GM23338 (cell line): ENCODE results near the gene ITGB2. TPM values are rescaled to one million over a fixed set of nuclear protein-coding genes. Genes with fewer than 3 reads are reported as not detected.

ENCODE experiments used
- ATAC-seq: fragments of 200-7000 bp; cut with Tn5 transposase; 3 replicates; pipeline ENCODE4 v1.9.1; 2020
- DNase-seq: peaks from one replicate; pipeline ENCODE4 v3.0.0-alpha.2; 2015; ENCODE audit warnings: low spot score
- H2AFZ ChIP-seq: fragments of 200-600 bp; sonication (generic); 2 replicates; pipeline ENCODE4 v1.8.0; 2016; ENCODE audit warnings: antibody characterized with exemption, mild to moderate bottlenecking, moderate library complexity
- H3F3A ChIP-seq: fragments of 200-600 bp; sonication (generic); replicated peaks from 2 replicates; pipeline ENCODE4 v1.8.0; 2017; ENCODE audit warnings: antibody characterized with exemption, mixed run types, low read depth
- H3K27ac ChIP-seq: fragments of 200-600 bp; sonication (generic); 2 replicates; pipeline ENCODE4 v1.6.1; 2016; ENCODE audit warnings: low read depth
- H3K27me3 ChIP-seq: fragments of 200-600 bp; sonication (generic); 2 replicates; pipeline ENCODE4 v1.8.0; 2016; ENCODE audit warnings: mild to moderate bottlenecking, mixed run types, moderate library complexity; ENCODE audit not compliant: insufficient read depth
- H3K36me3 ChIP-seq: fragments of 200-600 bp; sonication (generic); 2 replicates; pipeline ENCODE4 v1.8.0; 2016; ENCODE audit warnings: mild to moderate bottlenecking; ENCODE audit not compliant: insufficient read depth
- H3K4me1 ChIP-seq: fragments of 200-600 bp; sonication (generic); 2 replicates; pipeline ENCODE4 v1.8.0; 2016; ENCODE audit warnings: mild to moderate bottlenecking, moderate library complexity; ENCODE audit not compliant: insufficient read depth
- H3K4me2 ChIP-seq: fragments of 200-600 bp; sonication (generic); 2 replicates; pipeline ENCODE4 v1.7.1; 2017; ENCODE audit warnings: mixed run types
- H3K4me3 ChIP-seq: fragments of 200-600 bp; sonication (generic); 2 replicates; pipeline ENCODE4 v1.6.1; 2016; ENCODE audit warnings: mixed run types
- H3K79me2 ChIP-seq: fragments of 200-600 bp; sonication (generic); replicated peaks from 2 replicates; pipeline ENCODE4 v1.8.0; 2017; ENCODE audit warnings: mild to moderate bottlenecking; ENCODE audit not compliant: insufficient read depth
- H3K9me2 ChIP-seq: fragments of 200-600 bp; sonication (generic); 2 replicates; pipeline ENCODE4 v1.8.0; 2017; ENCODE audit not compliant: insufficient read depth
- H4K20me1 ChIP-seq: fragments of 200-600 bp; sonication (generic); replicated peaks from 2 replicates; pipeline ENCODE4 v1.8.0; 2017; ENCODE audit warnings: mild to moderate bottlenecking; ENCODE audit not compliant: insufficient read depth
- H3K27ac Mint-ChIP-seq: 2 replicates; pipeline ENCODE4 v1.8.0; 2020; ENCODE audit warnings: inconsistent platforms, mild to moderate bottlenecking, moderate library complexity, mixed read lengths
- H3K27me3 Mint-ChIP-seq: 3 replicates; pipeline ENCODE4 v1.8.0; 2022; ENCODE audit warnings: low read depth, mild to moderate bottlenecking, moderate library complexity, mixed read lengths, inconsistent platforms; ENCODE audit not compliant: insufficient read depth, poor library complexity
- H3K36me3 Mint-ChIP-seq: 3 replicates; pipeline ENCODE4 v1.8.0; 2021; ENCODE audit warnings: low read depth, mild to moderate bottlenecking, inconsistent platforms, moderate library complexity, mixed read lengths
- H3K4me1 Mint-ChIP-seq: 3 replicates; pipeline ENCODE4 v1.8.0; 2020; ENCODE audit warnings: mild to moderate bottlenecking, inconsistent platforms, mixed read lengths
- H3K4me3 Mint-ChIP-seq: 3 replicates; pipeline ENCODE4 v1.8.0; 2021; ENCODE audit warnings: moderate library complexity, mild to moderate bottlenecking, inconsistent platforms, mixed read lengths
- H3K9me3 Mint-ChIP-seq: 3 replicates; pipeline ENCODE4 v1.8.0; 2020; ENCODE audit warnings: moderate library complexity, mild to moderate bottlenecking, inconsistent platforms, mixed read lengths
- EZH2 ChIP-seq: fragments of 200-600 bp; sonication (generic); IDR thresholded peaks from one replicate; pipeline ENCODE4 v1.8.0; 2017; ENCODE audit warnings: antibody characterized with exemption, mild to moderate bottlenecking, low read depth; ENCODE audit not compliant: unreplicated experiment
- EZH2phosphoT487 ChIP-seq: fragments of 200-600 bp; sonication (generic); IDR thresholded peaks from one replicate; pipeline ENCODE4 v1.8.1; 2018; ENCODE audit warnings: antibody characterized with exemption; ENCODE audit not compliant: unreplicated experiment
- JUNB ChIP-seq: IDR thresholded peaks from one replicate; pipeline ENCODE4 v1.6.1; 2016; ENCODE audit warnings: antibody characterized with exemption; ENCODE audit not compliant: unreplicated experiment
- ZNF331 ChIP-seq: fragments of 250-450 bp; sonication (Bioruptor Pico); IDR thresholded peaks from 2 replicates; pipeline ENCODE4 v1.5.0; 2020; ENCODE audit warnings: low read depth, mild to moderate bottlenecking, moderate library complexity
- polyA plus RNA-seq: library from polyadenylated mRNA; unstranded; fragments of >200 nt; fragmentation: Nextera tagmentation; extraction: Ambion mirVana; gene quantifications from 2 replicates; pipeline ENCODE4 v1.2.1, GENCODE V29; 2016
- total RNA-seq: library from RNA; depleted of rRNA; stranded (reverse); fragments of >200 nt; shearing (Covaris generic); gene quantifications from 2 replicates; pipeline ENCODE4 v1.2.3, GENCODE V29; 2014
- TF ChIP-seq, protein P1 (sequence below): fragments of 250-450 bp; sonication (Bioruptor Pico); IDR thresholded peaks from 2 replicates; pipeline ENCODE4 v1.5.0; 2020; ENCODE audit warnings: mild to moderate bottlenecking, moderate library complexity
- TF ChIP-seq, protein P2 (sequence below): IDR thresholded peaks from one replicate; pipeline ENCODE4 v1.6.1; 2018; ENCODE audit warnings: antibody characterized with exemption; ENCODE audit not compliant: unreplicated experiment

ITGB2 gene
- total and polyA plus RNA-seq, 2 experiments from 2014 or later, result 0.44 to 0.63 TPM

DNA sequence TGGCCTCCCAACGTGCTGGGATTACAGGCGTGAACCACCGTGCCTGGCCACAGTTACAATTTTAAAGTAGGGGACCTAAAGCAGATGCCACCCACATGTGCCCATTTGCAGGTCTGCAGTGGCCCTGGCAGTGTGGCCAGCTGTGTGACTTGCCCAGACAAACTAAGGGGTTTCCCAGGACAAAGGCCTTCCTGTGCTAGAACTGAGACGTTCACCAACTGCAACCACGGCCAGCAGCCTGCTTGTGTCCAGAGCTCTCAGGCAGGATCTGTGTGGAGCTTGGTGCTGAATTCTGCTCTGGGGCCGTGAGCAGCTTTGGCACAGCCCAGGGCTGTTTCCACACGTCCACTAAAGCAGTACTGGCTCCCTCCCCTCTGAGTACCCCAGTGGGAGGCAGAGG lies 36.6 kb downstream of the ITGB2 start (continued):
- TF ChIP-seq, protein P1, sequence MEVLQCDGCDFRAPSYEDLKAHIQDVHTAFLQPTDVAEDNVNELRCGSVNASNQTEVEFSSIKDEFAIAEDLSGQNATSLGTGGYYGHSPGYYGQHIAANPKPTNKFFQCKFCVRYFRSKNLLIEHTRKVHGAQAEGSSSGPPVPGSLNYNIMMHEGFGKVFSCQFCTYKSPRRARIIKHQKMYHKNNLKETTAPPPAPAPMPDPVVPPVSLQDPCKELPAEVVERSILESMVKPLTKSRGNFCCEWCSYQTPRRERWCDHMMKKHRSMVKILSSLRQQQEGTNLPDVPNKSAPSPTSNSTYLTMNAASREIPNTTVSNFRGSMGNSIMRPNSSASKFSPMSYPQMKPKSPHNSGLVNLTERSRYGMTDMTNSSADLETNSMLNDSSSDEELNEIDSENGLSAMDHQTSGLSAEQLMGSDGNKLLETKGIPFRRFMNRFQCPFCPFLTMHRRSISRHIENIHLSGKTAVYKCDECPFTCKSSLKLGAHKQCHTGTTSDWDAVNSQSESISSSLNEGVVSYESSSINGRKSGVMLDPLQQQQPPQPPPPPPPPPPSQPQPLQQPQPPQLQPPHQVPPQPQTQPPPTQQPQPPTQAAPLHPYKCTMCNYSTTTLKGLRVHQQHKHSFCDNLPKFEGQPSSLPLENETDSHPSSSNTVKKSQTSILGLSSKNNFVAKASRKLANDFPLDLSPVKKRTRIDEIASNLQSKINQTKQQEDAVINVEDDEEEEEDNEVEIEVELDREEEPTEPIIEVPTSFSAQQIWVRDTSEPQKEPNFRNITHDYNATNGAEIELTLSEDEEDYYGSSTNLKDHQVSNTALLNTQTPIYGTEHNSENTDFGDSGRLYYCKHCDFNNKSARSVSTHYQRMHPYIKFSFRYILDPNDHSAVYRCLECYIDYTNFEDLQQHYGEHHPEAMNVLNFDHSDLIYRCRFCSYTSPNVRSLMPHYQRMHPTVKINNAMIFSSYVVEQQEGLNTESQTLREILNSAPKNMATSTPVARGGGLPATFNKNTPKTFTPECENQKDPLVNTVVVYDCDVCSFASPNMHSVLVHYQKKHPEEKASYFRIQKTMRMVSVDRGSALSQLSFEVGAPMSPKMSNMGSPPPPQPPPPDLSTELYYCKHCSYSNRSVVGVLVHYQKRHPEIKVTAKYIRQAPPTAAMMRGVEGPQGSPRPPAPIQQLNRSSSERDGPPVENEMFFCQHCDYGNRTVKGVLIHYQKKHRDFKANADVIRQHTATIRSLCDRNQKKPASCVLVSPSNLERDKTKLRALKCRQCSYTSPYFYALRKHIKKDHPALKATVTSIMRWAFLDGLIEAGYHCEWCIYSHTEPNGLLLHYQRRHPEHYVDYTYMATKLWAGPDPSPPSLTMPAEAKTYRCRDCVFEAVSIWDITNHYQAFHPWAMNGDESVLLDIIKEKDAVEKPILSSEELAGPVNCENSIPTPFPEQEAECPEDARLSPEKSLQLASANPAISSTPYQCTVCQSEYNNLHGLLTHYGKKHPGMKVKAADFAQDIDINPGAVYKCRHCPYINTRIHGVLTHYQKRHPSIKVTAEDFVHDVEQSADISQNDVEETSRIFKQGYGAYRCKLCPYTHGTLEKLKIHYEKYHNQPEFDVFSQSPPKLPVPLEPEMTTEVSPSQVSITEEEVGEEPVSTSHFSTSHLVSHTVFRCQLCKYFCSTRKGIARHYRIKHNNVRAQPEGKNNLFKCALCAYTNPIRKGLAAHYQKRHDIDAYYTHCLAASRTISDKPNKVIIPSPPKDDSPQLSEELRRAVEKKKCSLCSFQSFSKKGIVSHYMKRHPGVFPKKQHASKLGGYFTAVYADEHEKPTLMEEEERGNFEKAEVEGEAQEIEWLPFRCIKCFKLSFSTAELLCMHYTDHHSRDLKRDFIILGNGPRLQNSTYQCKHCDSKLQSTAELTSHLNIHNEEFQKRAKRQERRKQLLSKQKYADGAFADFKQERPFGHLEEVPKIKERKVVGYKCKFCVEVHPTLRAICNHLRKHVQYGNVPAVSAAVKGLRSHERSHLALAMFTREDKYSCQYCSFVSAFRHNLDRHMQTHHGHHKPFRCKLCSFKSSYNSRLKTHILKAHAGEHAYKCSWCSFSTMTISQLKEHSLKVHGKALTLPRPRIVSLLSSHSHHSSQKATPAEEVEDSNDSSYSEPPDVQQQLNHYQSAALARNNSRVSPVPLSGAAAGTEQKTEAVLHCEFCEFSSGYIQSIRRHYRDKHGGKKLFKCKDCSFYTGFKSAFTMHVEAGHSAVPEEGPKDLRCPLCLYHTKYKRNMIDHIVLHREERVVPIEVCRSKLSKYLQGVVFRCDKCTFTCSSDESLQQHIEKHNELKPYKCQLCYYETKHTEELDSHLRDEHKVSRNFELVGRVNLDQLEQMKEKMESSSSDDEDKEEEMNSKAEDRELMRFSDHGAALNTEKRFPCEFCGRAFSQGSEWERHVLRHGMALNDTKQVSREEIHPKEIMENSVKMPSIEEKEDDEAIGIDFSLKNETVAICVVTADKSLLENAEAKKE, result no peak
- TF ChIP-seq EZH2phosphoT487 (no peak), JUNB (no peak), ZNF331 (CRISPR knock-in tag) (no peak), EZH2 (no peak)
- TF ChIP-seq, protein P2, sequence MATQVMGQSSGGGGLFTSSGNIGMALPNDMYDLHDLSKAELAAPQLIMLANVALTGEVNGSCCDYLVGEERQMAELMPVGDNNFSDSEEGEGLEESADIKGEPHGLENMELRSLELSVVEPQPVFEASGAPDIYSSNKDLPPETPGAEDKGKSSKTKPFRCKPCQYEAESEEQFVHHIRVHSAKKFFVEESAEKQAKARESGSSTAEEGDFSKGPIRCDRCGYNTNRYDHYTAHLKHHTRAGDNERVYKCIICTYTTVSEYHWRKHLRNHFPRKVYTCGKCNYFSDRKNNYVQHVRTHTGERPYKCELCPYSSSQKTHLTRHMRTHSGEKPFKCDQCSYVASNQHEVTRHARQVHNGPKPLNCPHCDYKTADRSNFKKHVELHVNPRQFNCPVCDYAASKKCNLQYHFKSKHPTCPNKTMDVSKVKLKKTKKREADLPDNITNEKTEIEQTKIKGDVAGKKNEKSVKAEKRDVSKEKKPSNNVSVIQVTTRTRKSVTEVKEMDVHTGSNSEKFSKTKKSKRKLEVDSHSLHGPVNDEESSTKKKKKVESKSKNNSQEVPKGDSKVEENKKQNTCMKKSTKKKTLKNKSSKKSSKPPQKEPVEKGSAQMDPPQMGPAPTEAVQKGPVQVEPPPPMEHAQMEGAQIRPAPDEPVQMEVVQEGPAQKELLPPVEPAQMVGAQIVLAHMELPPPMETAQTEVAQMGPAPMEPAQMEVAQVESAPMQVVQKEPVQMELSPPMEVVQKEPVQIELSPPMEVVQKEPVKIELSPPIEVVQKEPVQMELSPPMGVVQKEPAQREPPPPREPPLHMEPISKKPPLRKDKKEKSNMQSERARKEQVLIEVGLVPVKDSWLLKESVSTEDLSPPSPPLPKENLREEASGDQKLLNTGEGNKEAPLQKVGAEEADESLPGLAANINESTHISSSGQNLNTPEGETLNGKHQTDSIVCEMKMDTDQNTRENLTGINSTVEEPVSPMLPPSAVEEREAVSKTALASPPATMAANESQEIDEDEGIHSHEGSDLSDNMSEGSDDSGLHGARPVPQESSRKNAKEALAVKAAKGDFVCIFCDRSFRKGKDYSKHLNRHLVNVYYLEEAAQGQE, result no peak

DNA sequence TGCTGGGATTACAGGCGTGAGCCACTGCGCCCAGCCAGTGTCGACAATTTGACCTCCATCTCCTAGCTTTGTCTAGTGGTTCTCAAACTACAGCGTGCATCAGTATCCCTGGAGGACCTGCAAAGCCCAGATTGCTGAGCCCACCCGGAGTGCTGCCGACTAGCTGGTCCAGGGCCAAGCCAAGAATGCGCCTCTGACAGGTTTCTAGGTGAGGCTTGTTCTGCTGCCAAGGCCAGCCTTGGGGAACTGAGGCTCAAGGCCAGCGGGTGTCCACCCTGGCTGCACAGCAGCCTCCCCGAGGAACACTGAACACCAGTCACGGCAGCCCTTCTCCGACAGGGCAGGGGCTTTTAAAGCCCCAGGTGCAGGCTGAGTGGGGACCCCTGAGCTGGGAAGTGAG lies 37.4 kb downstream of the ITGB2 start:
- H3K9me3 Mint-ChIP-seq, result no peaks in the 10 kb centered on the region
- Histone ChIP-seq H3K36me3 (no peaks in the 10 kb centered on the region), H3K27ac (no peak overlapping the region), H3K4me1 (no peaks in the 10 kb centered on the region), H3K9me2 (no peaks in the 10 kb centered on the region), H3K27me3 (no peaks in the 10 kb centered on the region), H3K4me2 (no peak overlapping the region), H3F3A (no peaks in the 10 kb centered on the region), H2AFZ (no peak overlapping the region), H3K4me3 (no peak overlapping the region), H4K20me1 (no peaks in the 10 kb centered on the region), H3K79me2 (no peaks in the 10 kb centered on the region)
- DNase-seq (no peak), ATAC-seq (no peak)
- H3K36me3 Mint-ChIP-seq, result no peaks in the 10 kb centered on the region
- no peaks in the 10 kb centered on the region for H3K4me1 Mint-ChIP-seq
- peaks cover 5% of the 10 kb centered on the region for H3K27me3 Mint-ChIP-seq
- H3K4me3 Mint-ChIP-seq, result no peak overlapping the region
- no peak overlapping the region for H3K27ac Mint-ChIP-seq
- TF ChIP-seq, protein P2, result no peak
